PFSK-1 (cell line): ENCODE results near the gene TLCD5.

Experiments
- REST ChIP-seq, 2 experiments: IDR thresholded peaks; 2 replicates each; pipeline versions ENCODE4 v1.6.1 to v1.8.0; 2011 to 2012; ENCODE audit warnings: low read depth in 2 of 2, low read length in 2 of 2, control low read depth in 1 of 2, inconsistent platforms in 1 of 2, mild to moderate bottlenecking in 1 of 2, moderate library complexity in 1 of 2; ENCODE audit not compliant: insufficient read depth in 1 of 2
- SIN3A ChIP-seq: IDR thresholded peaks from 2 replicates; pipeline ENCODE4 v1.6.1; 2012; ENCODE audit warnings: mild to moderate bottlenecking, low read length, moderate library complexity, borderline replicate concordance; ENCODE audit not compliant: insufficient read depth
- TAF1 ChIP-seq: IDR thresholded peaks from 2 replicates; pipeline ENCODE4 v1.6.1; 2012; ENCODE audit warnings: low read length, control low read depth, borderline replicate concordance; ENCODE audit not compliant: insufficient read depth

DNA sequence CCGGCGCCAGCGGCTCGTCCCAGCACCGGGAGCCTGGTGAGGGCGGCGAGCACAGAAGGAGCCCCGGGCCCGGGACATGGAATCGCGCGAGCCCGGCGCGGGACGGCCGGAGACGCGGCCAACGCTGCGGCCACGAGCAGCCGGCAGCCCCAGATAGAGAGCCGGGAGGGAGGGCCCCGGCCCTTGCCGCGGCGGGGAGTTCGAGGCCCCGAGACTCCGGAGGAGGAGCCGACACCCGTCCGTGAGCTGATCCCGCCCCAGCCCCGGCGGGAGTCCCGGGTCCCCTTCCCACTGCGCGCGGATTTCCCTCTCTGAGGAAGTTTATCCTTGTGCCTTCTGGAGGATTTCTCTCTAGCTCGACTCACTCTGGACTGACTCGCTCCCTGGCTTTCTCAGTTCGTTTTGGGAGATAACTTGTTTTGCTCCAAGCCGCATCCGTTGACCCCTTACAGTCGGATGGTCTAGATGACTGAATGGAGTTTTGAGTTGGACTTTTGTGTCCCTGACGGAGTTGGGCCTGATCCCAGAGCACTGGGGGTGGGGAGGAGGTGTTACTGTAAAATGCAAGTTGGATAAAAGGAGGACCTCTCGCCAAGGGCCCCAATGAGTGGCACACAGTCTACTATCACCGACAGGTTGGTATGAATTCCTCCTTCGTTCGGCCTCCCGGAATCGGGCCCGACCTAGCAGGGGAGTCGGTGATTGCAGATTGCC, 11.7 kb downstream of the TLCD5 start:
- no peak for TF ChIP-seq TAF1
- TF ChIP-seq SIN3A = peak; percentile 53; the same call in 1 of the 2 replicates
- TF ChIP-seq REST (IDR thresholded peaks at IDR 0.05; ENCODE audit: insufficient read depth in 1 of 2, low read depth in 2 of 2, low read length in 2 of 2) = no peak
